HK-2 (cell line): Measurements from ENCODE around the gene AGRN.
"Not testable (repeated sequence)": the region's sequence is repeated elsewhere in the genome, so short reads cannot be mapped to it uniquely, and the experiment has no call there.

ENCODE experiments used
- DNase-seq: peaks from one replicate; pipeline ENCODE4 v3.0.0-alpha.2; 2018; ENCODE audit not compliant: unreplicated experiment

Gene AGRN

GRCh38 chr1:1090424-1091343 is 70.8 kb downstream of the AGRN start:
- no peak for DNase-seq

DNA sequence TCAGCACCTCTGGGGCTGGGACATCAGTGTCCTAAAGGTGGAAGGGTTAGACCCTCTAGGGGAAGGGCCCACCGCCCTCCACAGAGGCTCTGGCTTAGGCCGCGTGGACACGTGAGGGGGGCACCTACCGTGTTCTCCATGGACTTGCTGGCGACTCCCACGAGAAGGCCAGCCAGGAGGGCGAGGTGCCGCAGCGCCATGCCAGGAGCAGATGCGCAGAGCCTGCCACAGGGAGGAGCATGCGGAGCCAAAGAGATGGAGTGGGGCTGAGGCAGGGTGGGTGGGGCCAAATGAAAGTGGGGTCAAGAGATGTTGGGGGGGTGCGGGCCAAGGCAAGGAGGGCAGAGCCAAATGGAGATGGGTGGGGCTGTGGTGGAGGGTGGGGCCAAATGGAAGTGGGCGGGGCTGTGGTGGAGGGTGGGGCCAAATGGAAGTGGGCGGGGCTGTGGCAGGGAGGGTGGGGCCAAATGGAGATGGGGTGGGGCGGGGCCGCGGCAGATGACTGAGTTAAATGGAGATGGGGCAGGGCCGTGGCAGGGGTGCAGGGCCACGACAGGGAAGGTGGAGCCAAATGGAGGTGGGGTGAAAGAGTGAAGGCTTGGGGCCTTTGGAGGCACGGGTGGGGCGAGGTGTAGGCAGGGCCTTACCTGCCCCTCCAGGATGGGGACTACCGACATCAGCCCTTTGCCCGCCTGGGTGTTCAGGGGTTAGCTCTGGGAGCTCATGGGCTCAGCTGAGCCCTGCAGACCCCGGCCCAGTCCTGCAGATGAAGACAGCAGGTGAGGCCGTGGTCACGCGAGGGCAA is 71.6 kb downstream of the AGRN start:
- DNase-seq: no peak

DNA sequence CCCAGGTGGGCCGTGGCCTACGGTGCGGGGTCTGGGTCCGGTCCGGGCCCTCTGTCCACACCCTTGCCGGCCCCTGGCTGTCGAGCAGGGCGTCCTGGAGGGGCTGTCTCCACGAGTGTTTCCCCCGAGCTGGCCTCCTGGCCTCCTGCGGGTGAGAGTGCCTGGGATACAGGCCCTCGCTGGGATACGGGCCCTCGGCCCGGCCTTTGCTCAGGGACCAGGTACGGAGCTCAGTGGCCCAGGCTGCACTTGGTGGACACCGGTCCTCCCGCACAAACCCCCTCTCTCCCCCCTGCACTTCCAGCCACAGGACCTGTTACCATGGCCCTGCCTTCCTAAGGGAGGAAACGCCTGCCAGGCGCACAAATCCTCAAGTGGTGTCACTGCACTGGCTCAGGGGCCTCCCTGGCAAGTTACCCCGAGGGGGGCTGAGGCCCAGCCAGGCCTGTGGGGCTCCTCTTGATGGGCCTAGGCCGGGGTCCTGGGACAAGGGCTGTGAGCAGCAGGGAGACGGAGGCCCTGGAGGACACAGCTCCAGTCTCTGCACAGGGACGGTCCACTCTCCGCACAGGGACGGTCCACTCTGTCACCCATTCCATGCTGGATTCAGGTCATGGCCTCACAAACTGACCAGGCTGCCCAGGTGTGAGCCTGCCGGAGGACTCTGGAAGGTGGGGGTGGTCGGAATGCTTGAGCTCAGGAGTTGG is 72.4 kb downstream of the AGRN start:
- DNase-seq: no peak

GRCh38 chr1:1092894-1093609 is 73.1 kb downstream of the AGRN start:
- no peak for DNase-seq

GRCh38 chr1:1093610-1093943 is 73.7 kb downstream of the AGRN start:
- no peak for DNase-seq

DNA sequence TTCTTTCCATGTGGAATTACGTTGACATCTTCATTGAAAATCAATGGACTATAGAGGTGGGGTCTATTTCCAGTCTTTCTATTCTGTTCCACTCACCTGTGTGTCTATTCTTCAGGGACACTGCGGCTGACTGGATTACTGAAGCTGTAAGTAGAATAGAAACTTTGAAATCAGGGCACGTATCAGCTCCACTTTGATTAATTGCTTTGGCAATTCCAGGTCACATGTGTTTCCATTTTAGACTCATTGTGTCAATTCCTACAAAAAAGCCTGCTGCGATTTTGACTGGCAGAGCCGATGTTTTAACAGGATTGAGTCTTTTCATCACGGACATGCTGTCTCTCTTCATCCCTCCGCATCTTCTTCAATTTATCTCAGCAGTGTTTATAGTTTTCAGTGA is 75.1 kb downstream of the AGRN start:
- no peak for DNase-seq

- DNase-seq: not testable (repeated sequence)
These were observed 76.2 kb downstream of the AGRN start for GRCh38 chr1:1096136-1096535.

- no peak for DNase-seq
These were observed 78.9 kb downstream of the AGRN start for GRCh38 chr1:1098681-1099421.

DNA sequence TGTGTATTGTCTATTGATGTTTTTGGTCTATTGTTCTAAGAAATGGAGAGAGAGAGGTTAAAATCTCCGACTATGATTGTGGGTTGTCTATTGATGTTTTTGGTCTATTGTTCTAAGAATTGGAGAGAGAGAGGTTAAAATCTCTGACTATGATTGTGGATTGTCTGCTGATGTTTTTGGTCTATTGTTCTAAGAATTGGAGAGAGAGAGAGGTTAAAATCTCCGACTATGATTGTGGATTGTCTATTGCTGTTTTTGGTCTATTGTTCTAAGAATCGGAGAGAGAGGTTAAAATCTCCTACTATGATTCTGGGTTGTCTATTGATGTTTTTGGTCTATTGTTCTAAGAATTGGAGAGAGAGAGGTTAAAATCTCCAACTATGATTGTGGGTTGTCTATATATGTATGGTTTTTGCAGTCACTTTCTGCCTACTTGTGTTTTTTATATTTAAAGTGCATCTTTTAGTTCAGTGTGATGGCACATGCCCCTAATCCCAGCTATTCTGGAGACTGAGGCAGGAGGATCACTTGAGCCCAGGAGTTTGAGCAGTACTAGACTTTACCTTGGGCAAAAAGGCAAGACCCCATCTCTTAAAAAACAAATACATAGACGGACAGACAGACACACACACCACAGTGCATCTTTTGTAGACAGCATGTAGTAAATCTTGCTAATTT is 79.7 kb downstream of the AGRN start:
- no peak for DNase-seq

DNA sequence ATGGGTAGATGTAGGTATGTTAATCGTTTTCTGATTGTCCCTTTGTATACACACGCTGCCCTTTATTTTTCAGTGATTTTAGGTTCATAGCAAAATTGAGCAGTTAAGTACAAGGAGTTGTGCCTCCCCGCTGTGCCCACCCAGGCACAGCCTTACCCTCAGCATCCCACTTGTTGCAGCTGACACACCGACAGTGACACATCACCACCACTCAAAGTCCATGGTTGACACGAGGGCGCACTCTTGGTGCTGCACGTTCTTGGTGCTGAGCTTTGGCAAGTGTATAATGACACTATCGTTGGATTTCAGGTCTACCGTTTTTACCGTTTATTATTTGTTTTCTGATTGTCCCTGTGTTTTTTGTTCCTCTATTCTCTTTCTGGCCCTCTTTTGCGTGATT is 80.4 kb downstream of the AGRN start:
- no peak for DNase-seq

GRCh38 chr1:1101503-1101902 is 81.6 kb downstream of the AGRN start:
- no peak for DNase-seq

GRCh38 chr1:1104152-1104551 is 84.2 kb downstream of the AGRN start:
- DNase-seq: not testable (repeated sequence)
